Left lung (tissue), 10 donors: ENCODE data around the gene PSD4. TPM values are rescaled to one million over a fixed set of nuclear protein-coding genes. Genes with fewer than 3 reads are reported as not detected.

Source experiments
- ATAC-seq: fragments of 200-7000 bp; cut with Tn5 transposase; one replicate; pipeline ENCODE4 v1.9.1; 2020; ENCODE audit warnings: moderate library complexity
- DNase-seq, 4 donors: peaks; one replicate each; pipeline ENCODE4 v3.0.0-alpha.2; 2013 to 2020
- H3K27ac ChIP-seq, 2 donors: fragments of 200-600 bp; sonication (generic) in 1 of 2; one replicate each; pipeline versions ENCODE4 v1.5.0 to v1.8.0; 2020 to 2021
- H3K27me3 ChIP-seq, 2 donors: fragments of 200-600 bp; sonication (generic) in 1 of 2; one replicate each; pipeline versions ENCODE4 v1.5.0 to v1.8.0; 2020 to 2021
- H3K36me3 ChIP-seq, 2 donors: fragments of 200-600 bp; sonication (generic) in 1 of 2; one replicate each; pipeline versions ENCODE4 v1.5.0 to v1.8.0; 2020 to 2021
- H3K4me1 ChIP-seq, 2 donors: fragments of 200-600 bp; one replicate each; pipeline ENCODE4 v1.8.0; 2021
- H3K4me3 ChIP-seq, 2 donors: fragments of 200-600 bp; sonication (generic) in 1 of 2; one replicate each; pipeline versions ENCODE4 v1.5.0 to v1.8.0; 2020 to 2021; ENCODE audit warnings: mild to moderate bottlenecking in 1 of 2
- H3K9me3 ChIP-seq, 2 donors: fragments of 200-600 bp; sonication (generic) in 1 of 2; one replicate each; pipeline versions ENCODE4 v1.5.0 to v1.8.0; 2020 to 2021
- intact Hi-C, 2 donors: fragments of 100-400 bp; cut with DNase I; formaldehyde crosslinking; loops; one replicate each; pipeline versions ENCODE4 v1.11.2 to v1.14.2; 2022
- polyA plus RNA-seq, 6 donors: library from polyadenylated mRNA; unstranded; fragments of 120-200 nt; gene quantifications; one replicate each; pipeline ENCODE4 v1.2.1, GENCODE V29; 2013; ENCODE audit not compliant: insufficient read length in 6 of 6
- total RNA-seq, 2 donors: library from RNA; stranded (reverse); fragmentation: NEBNext Ultra II Directional; extraction: Animal tissue kit (Norgen Biotek cat#: 25700); gene quantifications; one replicate each; pipeline ENCODE4 v1.2.1, GENCODE V29; 2021
- TF ChIP-seq, protein P1 (sequence below), 2 donors: fragments of 200-600 bp; sonication (generic) in 1 of 2; IDR thresholded peaks; one replicate each; pipeline versions ENCODE4 v1.5.0 to v1.8.0; 2021; ENCODE audit warnings: antibody characterized with exemption in 2 of 2
- donor health status: DM: no; HTN: yes; CAD: no.
- donor health status: DM: no; HTN: no; CAD: no.

Gene PSD4
- total and polyA plus RNA-seq, 8 donors: 15.3 to 50.2 (median 20.7) TPM

- Histone ChIP-seq H3K9me3 (no peaks in the 10 kb centered on the region), H3K36me3 (peaks cover 0 to 14% of the 10 kb centered on the region in 2 donors), H3K4me3 (no peak overlapping the region), H3K27me3 (no peaks in the 10 kb centered on the region), H3K27ac (no peak overlapping the region), H3K4me1 (peaks cover 0 to 5% of the 10 kb centered on the region in 2 donors)
- TF ChIP-seq, protein P1, sequence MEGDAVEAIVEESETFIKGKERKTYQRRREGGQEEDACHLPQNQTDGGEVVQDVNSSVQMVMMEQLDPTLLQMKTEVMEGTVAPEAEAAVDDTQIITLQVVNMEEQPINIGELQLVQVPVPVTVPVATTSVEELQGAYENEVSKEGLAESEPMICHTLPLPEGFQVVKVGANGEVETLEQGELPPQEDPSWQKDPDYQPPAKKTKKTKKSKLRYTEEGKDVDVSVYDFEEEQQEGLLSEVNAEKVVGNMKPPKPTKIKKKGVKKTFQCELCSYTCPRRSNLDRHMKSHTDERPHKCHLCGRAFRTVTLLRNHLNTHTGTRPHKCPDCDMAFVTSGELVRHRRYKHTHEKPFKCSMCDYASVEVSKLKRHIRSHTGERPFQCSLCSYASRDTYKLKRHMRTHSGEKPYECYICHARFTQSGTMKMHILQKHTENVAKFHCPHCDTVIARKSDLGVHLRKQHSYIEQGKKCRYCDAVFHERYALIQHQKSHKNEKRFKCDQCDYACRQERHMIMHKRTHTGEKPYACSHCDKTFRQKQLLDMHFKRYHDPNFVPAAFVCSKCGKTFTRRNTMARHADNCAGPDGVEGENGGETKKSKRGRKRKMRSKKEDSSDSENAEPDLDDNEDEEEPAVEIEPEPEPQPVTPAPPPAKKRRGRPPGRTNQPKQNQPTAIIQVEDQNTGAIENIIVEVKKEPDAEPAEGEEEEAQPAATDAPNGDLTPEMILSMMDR (IDR thresholded peaks at IDR 0.05): no peak
- DNase-seq: no peak
- no peak for ATAC-seq
- intact Hi-C loops: no loop called here
Measured at GRCh38 chr2:113206251-113206650, 32.5 kb downstream of the PSD4 start.

- TF ChIP-seq, protein P1 (IDR thresholded peaks at IDR 0.05): no peak
- DNase-seq (no peak), ATAC-seq (no peak)
- Histone ChIP-seq H3K4me1 (peaks cover 2 to 13% of the 10 kb centered on the region in 2 donors), H3K9me3 (no peaks in the 10 kb centered on the region), H3K4me3 (no peak overlapping the region), H3K36me3 (peaks cover 0 to 6% of the 10 kb centered on the region in 2 donors), H3K27me3 (no peaks in the 10 kb centered on the region), H3K27ac (no peak overlapping the region)
- intact Hi-C loops: no loop called here
Measured at GRCh38 chr2:113207021-113207420, 33.2 kb downstream of the PSD4 start.

DNA sequence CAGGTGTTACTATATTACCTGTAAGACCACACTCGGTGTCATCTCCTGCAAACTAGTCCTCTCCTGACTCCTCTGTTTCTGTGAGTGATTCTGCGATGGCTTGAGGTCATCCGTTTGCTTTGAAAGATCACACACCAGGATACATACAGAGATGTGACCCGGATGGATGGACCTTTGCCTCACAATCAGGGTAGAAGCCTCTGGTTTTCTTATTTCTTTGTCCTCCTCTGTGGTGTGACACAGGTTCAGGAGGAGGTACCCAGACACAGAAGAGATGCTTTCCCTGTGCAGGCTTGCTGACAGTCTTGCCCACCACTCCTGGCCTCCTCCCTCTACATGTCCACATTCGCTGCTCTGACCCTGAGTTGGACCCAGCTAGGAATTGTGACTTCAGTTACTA, 34.6 kb downstream of the PSD4 start:
- Histone ChIP-seq H3K27ac (no peak overlapping the region), H3K9me3 (no peaks in the 10 kb centered on the region), H3K4me3 (no peak overlapping the region), H3K4me1 (peaks cover 9 to 23% of the 10 kb centered on the region in 2 donors), H3K27me3 (no peaks in the 10 kb centered on the region), H3K36me3 (no peaks in the 10 kb centered on the region)
- intact Hi-C loops: no loop called here
- DNase-seq: no peak
- TF ChIP-seq, protein P1 (IDR thresholded peaks at IDR 0.05): no peak
- no peak for ATAC-seq

DNA sequence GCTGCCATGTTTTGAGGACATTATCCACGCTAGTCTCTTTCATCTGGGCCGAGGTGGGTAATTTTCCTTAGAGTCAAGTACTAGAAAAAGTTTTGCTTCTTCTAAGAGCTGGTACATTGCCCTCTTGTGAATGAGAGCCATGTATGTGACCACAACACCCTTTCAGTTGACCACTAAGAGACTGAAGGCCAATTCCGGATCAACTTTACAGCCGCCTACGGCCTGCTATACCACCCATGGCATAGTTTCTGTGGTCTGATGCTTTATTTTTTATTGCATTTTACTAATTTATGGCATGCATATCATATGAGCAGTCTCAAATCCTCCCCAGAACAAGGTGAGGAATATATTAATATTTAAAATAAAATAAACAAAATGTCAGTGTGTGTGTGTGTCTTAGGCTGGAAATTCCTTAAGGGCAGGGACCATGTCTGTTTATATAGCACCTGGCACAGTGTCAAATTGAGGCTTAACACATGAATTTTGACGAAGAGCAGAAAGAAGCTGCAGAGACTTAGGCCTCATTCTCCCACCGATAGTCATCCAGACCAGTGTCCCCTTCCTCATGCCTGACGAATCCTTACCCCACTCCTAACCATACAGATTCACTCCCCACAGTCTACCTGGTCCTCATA, 35.4 kb downstream of the PSD4 start:
- Histone ChIP-seq H3K27ac (no peak overlapping the region), H3K27me3 (no peaks in the 10 kb centered on the region), H3K4me3 (no peak overlapping the region), H3K4me1 (peaks cover 9 to 23% of the 10 kb centered on the region in 2 donors), H3K36me3 (no peaks in the 10 kb centered on the region), H3K9me3 (no peaks in the 10 kb centered on the region)
- intact Hi-C loops: no loop called here
- no peak for ATAC-seq
- DNase-seq: no peak
- TF ChIP-seq, protein P1 (IDR thresholded peaks at IDR 0.05): no peak

- no peak overlapping the region for H3K4me3 ChIP-seq
- no peak overlapping the region for H3K27ac ChIP-seq
- DNase-seq (no peak), ATAC-seq (no peak)
- no peaks in the 10 kb centered on the region for H3K9me3 ChIP-seq
- intact Hi-C loops: no loop called here
- H3K4me1 ChIP-seq: peaks cover 9 to 23% of the 10 kb centered on the region in 2 donors
- H3K36me3 ChIP-seq: no peaks in the 10 kb centered on the region
- no peaks in the 10 kb centered on the region for H3K27me3 ChIP-seq
- TF ChIP-seq, protein P1 (IDR thresholded peaks at IDR 0.05): no peak
Measured at GRCh38 chr2:113209646-113210171, 35.9 kb downstream of the PSD4 start.
